Endometrium (tissue), 2 donors: Measurements from ENCODE around the gene CHAMP1.
"Not testable (repeated sequence)": the region's sequence is repeated elsewhere in the genome, so short reads cannot be mapped to it uniquely, and the experiment has no call there.

ENCODE experiments used
- FAIRE-seq: peaks from 2 replicates; lab custom pipeline; 2012; peaks lifted over from hg19 to GRCh38; lab: Jason Lieb, UNC
- donor health status: control.
- donor health status: control.

The CHAMP1 gene

GRCh38 chr13:114333881-114334280 lies 19.6 kb downstream of the CHAMP1 start:
- not testable (repeated sequence) for FAIRE-seq

GRCh38 chr13:114334305-114335053 lies 20.2 kb downstream of the CHAMP1 start:
- no peak for FAIRE-seq

- FAIRE-seq, result not testable (repeated sequence)
These were observed 22.2 kb downstream of the CHAMP1 start for GRCh38 chr13:114336457-114336856.

GRCh38 chr13:114338959-114339358 lies 24.7 kb downstream of the CHAMP1 start:
- no peak for FAIRE-seq

GRCh38 chr13:114339857-114340534 lies 25.7 kb downstream of the CHAMP1 start:
- no peak for FAIRE-seq

GRCh38 chr13:114341003-114341777 lies 26.9 kb downstream of the CHAMP1 start:
- no peak for FAIRE-seq

GRCh38 chr13:114347256-114347655 lies 33.0 kb downstream of the CHAMP1 start:
- FAIRE-seq, result not testable (repeated sequence)

- not testable (repeated sequence) for FAIRE-seq
These were observed 38.5 kb downstream of the CHAMP1 start for GRCh38 chr13:114352763-114353162.

- not testable (repeated sequence) for FAIRE-seq
These were observed 39.1 kb downstream of the CHAMP1 start for GRCh38 chr13:114353382-114353781.
